GM18951 (cell line): ENCODE results near the gene CEP295NL.
"Not testable (repeated sequence)": the region's sequence is repeated elsewhere in the genome, so short reads cannot be mapped to it uniquely, and the experiment has no call there.

Experiments used
- POLR2A ChIP-seq: IDR thresholded peaks from 4 replicates; pipeline ENCODE4 v1.6.1; 2011; ENCODE audit warnings: mild to moderate bottlenecking; ENCODE audit not compliant: insufficient read length, insufficient read depth; ENCODE audit errors: extremely low read depth
- in situ Hi-C: fragments of 300-500 bp; cut with MboI; formaldehyde crosslinking; loops from one replicate; pipeline ENCODE4 v1.12.0; 2022; ENCODE audit warnings: low sequenced_read_pairs, mixed read lengths, inconsistent platforms; ENCODE audit not compliant: unreplicated experiment

CEP295NL gene, protein sequence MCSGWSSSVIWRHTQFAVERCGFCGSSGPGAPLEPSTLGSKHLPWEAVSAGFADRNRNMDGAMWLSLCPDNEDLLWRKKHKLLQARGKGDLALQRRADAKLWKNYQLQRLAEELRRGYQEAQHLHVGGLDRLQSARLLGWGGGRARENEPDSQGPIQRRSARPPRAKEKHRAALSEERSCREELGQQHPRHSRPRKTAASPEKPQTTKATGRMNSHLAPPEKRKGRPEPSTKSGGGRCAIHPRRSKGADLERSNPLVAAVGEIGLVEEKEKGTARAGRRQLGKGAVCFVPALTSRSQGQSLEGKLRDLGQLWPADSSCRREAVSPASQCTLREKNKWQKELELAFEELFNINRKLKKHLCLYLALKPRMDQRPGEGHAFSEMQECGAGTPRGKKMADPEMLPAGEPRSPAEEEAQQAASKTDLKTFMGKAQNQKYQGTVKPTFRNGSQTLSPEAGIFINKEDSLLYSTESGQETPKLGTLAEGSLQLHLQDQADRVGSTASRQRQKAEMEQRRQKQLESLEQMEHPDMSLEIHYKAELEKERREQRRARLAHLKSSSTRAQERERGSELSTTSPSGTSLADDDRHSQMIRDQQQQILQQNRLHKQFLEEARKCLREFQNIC

DNA sequence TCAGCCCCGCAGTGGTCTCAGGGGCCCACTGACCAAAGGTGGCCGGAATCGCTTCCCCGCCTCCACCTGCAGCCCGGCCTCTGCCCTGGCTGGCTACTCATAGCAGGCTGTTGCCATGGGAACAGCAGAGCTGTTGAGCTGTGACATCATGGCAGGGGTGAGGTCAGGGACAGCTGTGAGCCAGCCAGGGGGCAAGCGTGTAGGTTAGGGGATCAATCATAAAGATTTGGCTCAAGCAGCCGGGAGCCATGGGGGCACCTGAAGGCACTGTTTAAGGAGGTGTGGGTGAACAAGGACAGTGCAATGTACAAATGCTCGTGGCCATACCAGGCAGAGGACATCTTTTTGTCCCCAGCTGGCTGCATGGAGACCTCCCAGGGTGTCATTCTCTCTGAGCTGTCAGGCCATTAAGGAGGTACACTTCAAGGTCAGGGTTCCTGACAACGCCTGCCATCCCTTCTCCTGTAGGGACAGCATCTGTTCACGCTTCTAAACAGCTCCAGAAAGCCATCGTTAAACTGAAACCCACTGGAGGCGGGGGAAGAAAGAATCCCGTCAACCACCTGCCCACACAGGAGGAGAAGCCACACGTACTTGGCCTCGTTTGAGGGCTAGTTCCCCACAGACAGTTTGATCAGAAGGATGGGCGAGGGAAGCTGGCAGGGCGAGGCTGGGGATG, at the start of gene CEP295NL:
Gene CEP295NL, minus strand, starts transcription at position 101 of the 679 bp plus-strand sequence. CDS start 1,373 bp downstream, outside the sequence.
- TF ChIP-seq POLR2A: no peak
- in situ Hi-C loops: no loop called here

DNA sequence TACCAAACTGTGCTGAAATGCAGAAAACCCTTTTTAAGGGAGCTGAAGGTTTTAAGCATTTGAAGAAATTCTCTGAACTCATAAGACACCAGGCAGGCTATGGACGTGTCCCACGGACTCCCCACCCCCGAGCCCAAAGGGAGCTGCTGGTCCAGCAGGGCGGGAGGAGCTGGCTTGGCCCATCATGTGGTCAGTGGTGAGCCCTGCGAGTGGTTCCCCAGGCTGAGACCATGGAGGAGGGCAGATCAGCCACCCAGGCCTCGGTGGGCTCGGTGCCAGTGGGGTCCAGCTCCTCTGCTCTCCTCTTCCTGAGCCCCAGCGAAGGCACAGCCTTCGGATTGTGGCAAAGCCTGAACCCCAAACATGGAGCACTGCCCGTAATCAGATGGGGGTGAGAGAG, 49.7 kb upstream of the CEP295NL start:
- TF ChIP-seq POLR2A: no peak
- in situ Hi-C loops: no loop called here

DNA sequence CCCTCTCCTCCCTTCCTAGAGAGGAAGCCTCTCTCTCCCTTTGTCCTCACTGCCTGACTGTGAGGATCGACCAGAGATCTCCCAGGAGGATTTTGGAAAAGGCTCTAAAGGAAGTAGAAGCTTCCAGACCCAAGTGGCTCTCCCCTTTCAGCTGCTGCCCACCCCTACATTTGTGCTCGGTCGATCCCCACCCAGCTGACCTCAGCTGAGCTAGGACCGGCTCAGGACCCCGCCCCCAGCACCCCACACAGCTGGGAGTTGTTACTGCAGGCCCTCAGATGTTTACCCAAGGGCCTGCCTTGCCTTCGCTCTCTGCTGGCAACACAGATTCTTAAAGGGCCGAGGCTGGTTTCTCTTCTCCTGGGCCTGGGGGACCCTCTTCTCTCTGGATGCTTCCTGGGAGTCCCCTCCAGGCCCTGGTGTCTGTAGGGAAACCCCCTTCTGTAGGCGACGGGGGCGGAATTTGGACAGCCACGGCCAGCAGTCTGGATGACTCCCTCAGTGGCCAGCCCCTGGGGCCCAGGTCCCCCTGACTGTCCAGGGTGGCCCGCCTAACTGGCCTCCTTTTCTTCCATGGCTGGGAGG, 49.1 kb upstream of the CEP295NL start:
- TF ChIP-seq POLR2A: no peak
- in situ Hi-C loops: no loop called here

DNA sequence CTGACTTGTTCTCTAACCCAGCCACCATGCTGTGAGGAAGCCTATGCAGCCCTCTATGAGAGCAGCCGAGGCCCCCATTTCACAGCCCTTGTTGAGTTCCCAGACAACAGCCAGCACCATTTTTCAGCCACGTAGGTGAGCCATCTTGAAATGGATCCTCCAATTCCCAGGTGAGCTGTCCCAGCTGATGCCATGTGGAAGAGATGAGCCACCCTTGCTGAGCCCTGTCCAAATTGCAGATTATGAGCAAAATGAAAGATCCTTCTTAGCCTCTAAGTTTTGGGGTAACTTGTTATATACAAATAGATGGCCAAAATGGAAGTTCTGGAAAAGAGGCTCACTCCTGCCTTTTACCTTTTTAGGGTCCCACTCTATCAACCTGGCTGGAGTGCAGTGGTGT, 47.9 kb upstream of the CEP295NL start:
- in situ Hi-C loops: no loop called here
- no peak for TF ChIP-seq POLR2A

DNA sequence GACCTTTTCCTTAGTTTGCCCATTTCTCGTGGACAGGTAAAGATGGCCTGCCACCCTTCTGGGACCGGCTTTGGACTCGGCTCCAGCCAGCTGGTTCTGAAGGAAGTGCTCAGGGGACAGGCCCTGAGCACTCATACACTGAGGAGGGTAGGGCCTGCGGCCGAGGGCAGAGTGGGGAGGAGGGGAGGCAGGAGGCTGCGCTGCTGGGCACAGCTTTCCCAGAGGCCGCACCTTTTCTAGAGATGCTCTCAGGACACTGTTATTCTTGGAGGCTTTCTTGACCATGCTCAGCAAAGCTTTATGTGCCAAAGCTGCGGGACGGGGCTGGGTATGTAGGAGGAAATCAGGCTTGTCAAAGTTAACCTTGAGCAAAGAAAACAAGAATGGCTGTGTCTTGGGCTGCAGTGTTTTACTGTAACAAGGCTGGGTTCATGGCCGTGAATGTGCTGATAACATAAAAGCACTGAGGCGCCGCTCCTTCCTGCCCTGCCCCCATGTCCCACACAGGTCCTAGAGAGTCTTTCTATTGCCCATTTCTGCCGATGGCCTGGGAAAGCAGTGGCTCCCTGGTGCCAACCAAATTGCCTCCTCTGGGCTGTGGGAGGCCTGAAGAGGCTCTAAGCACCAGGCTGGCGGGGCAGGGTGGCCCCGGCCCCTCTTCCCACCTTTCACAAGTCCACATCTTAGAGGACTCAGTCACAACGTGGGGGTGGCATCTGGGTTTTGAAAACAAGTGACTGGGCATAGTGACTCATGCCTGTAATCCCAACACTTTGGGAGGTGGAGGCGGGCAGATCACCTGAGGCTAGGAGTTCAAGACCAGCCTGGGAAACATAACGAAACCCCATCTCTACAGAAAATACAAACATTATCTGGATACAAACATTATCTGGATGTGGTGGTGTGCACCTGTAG, 44.5 kb upstream of the CEP295NL start:
- in situ Hi-C loops: no loop called here
- TF ChIP-seq POLR2A: no peak

DNA sequence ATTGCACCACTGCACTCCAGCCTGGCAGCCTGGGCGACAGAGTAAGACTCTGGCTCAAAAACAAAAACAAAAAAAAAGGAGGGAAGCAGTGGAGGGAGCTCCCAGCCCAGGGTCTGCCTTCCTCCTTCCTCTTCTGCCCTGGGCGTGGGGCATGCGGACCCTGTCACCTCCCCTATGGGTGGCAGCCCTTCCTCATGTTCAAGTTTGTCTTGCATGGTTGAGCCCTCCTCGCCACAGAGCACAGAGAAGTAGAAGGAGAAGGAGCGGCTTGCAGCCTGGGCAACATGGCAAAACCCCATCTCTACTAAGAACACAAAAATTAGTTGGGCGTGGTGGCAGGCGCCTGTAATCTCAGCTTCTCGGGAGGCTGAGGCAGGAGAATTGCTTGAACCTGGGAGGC, 43.6 kb upstream of the CEP295NL start:
- TF ChIP-seq POLR2A: no peak
- in situ Hi-C loops: no loop called here

DNA sequence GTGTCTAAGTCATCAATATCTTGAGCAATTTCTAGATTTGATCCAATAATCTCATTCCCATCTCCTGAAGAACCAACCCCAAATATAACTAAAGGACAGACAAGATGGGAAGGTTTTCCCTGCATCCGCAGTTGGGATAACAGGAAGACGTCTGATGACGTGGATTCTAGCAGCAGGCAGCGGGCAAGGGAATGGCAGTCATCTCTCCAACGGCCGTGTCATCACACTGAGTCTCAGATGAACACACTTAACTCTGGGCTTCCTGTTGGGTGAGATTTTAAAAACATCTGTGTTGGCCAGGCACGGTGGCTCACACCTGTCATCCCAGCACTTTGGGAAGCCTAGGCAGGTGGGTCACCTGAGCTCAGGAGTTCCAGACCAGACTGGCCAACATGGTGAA, 43.1 kb upstream of the CEP295NL start:
- in situ Hi-C loops: no loop called here
- no peak for TF ChIP-seq POLR2A

DNA sequence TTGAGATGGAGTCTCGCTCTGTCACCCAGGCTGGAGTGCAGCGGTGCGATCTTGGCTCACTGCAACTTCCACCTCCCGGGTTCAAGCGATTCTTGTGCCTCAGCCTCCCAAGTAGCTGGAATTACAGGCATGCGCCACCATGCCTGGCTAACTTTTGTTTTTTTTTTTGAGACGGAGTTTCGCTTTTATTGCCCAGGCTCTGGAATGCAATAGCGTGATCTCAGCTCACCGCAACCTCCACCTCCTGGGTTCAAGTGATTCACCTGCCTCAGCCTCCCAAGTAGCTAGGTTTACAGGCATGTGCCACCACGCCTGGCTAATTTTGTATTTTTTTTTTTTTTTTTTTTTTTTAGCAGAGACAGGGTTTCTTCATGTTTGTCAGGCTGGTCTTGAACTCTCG, 42.5 kb upstream of the CEP295NL start:
- in situ Hi-C loops: not testable (repeated sequence)

DNA sequence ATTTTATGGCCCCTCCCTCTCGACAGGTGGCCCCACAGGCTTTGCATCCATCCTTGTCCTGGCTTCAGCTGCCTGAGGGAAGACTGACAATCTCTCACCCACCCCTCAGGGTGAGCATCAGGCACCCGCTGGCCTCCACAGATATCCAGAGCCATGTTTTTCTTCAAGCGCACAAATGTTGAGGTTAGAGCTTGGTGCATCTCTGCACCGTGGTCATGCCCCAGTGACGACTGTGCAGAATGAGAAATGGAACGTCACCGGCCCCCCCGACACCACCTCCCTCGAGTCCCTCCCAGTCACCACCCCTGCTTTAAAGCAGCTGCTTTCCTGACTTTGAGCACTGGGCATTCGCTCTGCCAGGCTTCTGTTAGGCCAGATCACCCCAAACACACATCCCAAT, 42.0 kb upstream of the CEP295NL start:
- TF ChIP-seq POLR2A: no peak

DNA sequence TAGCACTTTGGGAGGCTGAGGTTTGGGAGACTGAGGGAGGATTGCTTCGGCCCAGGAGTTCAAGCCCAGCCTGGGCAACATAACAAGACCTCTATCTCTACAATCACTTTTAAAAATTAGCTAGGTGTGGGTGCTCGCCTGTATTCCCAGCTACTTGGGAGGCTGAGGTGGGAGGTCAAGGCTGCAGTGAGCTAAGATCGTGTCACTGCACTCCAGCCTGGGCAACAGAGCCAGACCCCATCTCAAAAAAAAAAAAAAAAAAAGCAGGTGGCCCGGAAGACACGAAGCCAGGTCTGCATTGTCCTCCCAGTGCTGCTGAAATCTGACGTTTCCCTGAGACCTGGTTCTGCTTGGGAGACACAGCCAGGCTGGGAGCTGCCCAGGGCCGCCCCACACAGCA, 41.0 kb upstream of the CEP295NL start:
- in situ Hi-C loops: no loop called here
- TF ChIP-seq POLR2A: no peak

More for the DNA sequence above, 42.0 kb upstream of the CEP295NL start:
- in situ Hi-C loops: no loop called here

DNA sequence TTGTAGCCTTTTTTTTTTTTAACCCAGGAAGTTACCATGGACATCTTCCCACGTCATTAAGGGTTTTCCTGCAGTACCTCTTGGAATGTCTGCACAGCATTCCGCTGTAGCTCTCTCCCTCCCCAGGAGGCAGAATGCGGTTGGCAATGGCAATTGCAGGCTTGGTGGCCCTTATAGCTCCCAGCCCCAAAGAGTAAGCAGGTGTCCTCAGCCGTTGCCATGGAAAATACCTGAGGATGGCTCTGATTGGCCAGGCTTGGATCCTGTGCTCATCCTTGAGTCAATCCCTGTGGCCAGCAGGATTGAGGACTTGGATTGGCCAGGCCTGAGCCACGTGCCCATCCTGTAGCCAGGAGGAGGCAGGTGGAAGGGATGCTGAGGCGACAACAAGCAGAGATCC, 37.7 kb upstream of the CEP295NL start:
- in situ Hi-C loops: no loop called here

DNA sequence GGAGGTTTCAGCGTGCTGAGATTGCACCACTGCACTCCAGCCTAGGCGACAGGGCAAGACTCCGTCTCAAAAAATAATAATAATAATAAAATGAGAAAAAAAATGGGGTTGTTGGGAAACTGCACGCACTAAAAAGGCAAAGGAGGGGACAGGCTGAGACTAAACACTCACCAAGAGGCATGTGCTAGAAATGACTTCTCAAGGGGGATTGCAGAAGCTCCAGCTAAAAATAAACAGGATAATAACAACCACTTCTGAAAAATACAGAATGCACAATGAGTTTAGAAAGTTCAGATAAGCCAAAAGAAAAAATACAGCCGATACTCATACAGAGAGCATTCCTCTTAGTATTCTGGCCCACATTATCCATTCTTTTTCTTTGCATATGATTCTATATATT, 37.3 kb upstream of the CEP295NL start:
- in situ Hi-C loops: no loop called here
- no peak for TF ChIP-seq POLR2A

More for the DNA sequence above, 37.7 kb upstream of the CEP295NL start:
- TF ChIP-seq POLR2A: no peak
